ENCODE data around the gene TCF4. TPM values are rescaled to one million over a fixed set of nuclear protein-coding genes. Genes with fewer than 3 reads are reported as not detected.

Gene TCF4
- total and polyA plus RNA-seq, 2 donors (not counting 1 experiment from before 2014, with no cell fraction given): 68.5 to 353 TPM

DNA sequence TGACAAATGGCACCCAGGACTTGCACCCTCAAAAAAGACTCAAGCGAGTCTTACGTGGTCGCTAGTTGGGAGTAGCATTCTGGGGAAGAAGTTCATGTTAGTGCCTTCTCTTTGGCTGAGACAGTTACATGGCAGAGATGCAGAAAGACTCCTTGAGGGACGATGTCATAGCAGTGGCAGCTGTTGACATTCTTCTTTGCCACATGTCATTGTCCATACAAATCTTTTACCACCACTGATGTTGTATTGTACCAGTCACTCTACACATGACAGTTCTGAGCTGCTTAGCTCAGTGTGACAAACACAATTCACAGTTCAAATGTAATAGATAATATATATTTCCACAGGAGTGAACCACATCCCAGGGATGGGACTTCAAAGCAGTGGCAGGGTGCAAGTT lies 197.1 kb downstream of the TCF4 start:
- TF ChIP-seq, protein P1, sequence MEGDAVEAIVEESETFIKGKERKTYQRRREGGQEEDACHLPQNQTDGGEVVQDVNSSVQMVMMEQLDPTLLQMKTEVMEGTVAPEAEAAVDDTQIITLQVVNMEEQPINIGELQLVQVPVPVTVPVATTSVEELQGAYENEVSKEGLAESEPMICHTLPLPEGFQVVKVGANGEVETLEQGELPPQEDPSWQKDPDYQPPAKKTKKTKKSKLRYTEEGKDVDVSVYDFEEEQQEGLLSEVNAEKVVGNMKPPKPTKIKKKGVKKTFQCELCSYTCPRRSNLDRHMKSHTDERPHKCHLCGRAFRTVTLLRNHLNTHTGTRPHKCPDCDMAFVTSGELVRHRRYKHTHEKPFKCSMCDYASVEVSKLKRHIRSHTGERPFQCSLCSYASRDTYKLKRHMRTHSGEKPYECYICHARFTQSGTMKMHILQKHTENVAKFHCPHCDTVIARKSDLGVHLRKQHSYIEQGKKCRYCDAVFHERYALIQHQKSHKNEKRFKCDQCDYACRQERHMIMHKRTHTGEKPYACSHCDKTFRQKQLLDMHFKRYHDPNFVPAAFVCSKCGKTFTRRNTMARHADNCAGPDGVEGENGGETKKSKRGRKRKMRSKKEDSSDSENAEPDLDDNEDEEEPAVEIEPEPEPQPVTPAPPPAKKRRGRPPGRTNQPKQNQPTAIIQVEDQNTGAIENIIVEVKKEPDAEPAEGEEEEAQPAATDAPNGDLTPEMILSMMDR (IDR thresholded peaks at IDR 0.05): no peak
- TF ChIP-seq EZH2 (IDR thresholded peaks at IDR 0.05; ENCODE audit: borderline replicate concordance, insufficient read depth, low read depth, low read length, poor library complexity, severe bottlenecking): no peak
- Mint-ChIP-seq H3K27ac (no peak overlapping the region), H3K9me3 (ENCODE audit: insufficient read depth) (no peaks in the 10 kb centered on the region), H3K4me3 (no peak overlapping the region), H3K27me3 (no peaks in the 10 kb centered on the region), H3K4me1 (peaks cover 3% of the 10 kb centered on the region)
- Histone ChIP-seq H3K4me2 (replicated peaks; ENCODE audit: low read depth, low read length, poor library complexity, severe bottlenecking) (no peak overlapping the region), H3K9ac (ENCODE audit: low read length) (no peak overlapping the region), H3K27me3 (replicated peaks in 1 of 4; ENCODE audit: control extremely low read depth in 1 of 4, control insufficient read depth in 3 of 4, insufficient read depth in 4 of 4, low read length in 3 of 4) (no peaks in the 10 kb centered on the region), H3K27ac (ENCODE audit: low read length in 2 of 2) (no peak overlapping the region), H3K4me3 (ENCODE audit: control extremely low read depth in 1 of 5, extremely low read depth in 1 of 5, insufficient read depth in 1 of 5, low read depth in 2 of 5, low read length in 4 of 5) (no peak overlapping the region), H3K79me2 (ENCODE audit: control insufficient read depth, insufficient read depth, low read length) (no peaks in the 10 kb centered on the region), H2AFZ (ENCODE audit: insufficient read depth, low read depth, low read length, poor library complexity, severe bottlenecking) (no peak overlapping the region), H3K4me1 (ENCODE audit: control insufficient read depth in 2 of 2, insufficient read depth in 2 of 2, low read length in 2 of 2) (no peaks in the 10 kb centered on the region), H4K20me1 (ENCODE audit: control insufficient read depth, insufficient read depth, low read length, poor library complexity, severe bottlenecking) (no peaks in the 10 kb centered on the region), H3K36me3 (replicated peaks in 1 of 2; ENCODE audit: control extremely low read depth in 1 of 2, control insufficient read depth in 1 of 2, extremely low read depth in 1 of 2, insufficient read depth in 2 of 2, low read length in 1 of 2) (no peaks in the 10 kb centered on the region), H3K9me3 (ENCODE audit: control extremely low read depth in 1 of 3, control insufficient read depth in 2 of 3, insufficient read depth in 1 of 3, low read length in 2 of 3) (peaks cover 0 to 2% (median 0%) of the 10 kb centered on the region in 3 donors)
- DNase-seq (no peak), ATAC-seq (ENCODE audit: low read depth) (no peak)
- WGBS (ENCODE audit: insufficient coverage): 95% methylated on average over 4 of the region's 4 CpGs
- ChIA-PET POLR2A (no interaction called here), CTCF (no interaction called here)
- intact Hi-C loops (cut with micrococcal nuclease): no loop called here

DNA sequence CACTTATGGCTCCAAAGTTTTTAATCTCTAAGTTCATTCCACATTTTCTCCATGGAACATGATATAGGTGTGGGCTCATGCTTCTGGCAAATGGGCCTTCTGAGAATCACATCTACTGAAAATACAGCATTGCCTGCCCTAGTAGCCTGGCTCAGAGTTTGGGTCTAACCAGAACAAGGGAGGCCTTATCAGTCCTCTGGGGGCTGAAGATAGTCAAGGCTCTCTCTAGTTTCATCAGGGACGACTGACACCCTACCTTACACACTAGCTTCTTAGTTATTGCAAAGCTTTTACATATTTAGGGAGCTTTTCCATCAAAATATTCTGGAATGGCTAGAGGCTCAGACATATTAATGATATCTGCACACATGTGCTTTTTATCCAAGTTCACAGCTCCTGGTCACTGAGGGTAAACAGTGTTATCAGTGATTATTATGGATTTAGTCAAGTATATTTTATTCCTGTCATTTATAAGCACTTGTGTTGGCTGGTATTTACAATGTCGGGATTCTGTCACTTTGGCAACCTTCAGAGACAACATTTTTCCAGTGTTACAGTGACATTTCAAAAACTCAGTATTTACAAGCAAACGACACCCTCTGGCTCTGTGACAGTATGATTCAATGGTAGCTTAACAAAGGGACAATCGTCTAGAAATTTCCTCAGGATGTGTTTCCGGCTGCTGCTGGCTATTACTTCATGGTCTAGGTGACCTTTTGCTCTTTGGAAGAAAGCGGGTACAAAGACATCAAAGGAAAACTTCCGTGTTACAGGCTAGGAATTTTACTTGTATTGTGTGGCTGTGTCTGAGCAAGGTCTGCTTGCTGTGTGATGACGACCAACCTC lies 200.6 kb downstream of the TCF4 start:
- TF ChIP-seq, protein P1 (IDR thresholded peaks at IDR 0.05): no peak
- TF ChIP-seq EZH2 (IDR thresholded peaks at IDR 0.05; ENCODE audit: borderline replicate concordance, insufficient read depth, low read depth, low read length, poor library complexity, severe bottlenecking): no peak
- no peak for ATAC-seq (ENCODE audit: low read depth)
- Histone ChIP-seq H2AFZ (ENCODE audit: insufficient read depth, low read depth, low read length, poor library complexity, severe bottlenecking) (no peak overlapping the region), H3K9ac (ENCODE audit: low read length) (no peak overlapping the region), H3K4me3 (ENCODE audit: control extremely low read depth in 1 of 5, extremely low read depth in 1 of 5, insufficient read depth in 1 of 5, low read depth in 2 of 5, low read length in 4 of 5) (no peak overlapping the region), H3K27me3 (replicated peaks in 1 of 4; ENCODE audit: control extremely low read depth in 1 of 4, control insufficient read depth in 3 of 4, insufficient read depth in 4 of 4, low read length in 3 of 4) (no peaks in the 10 kb centered on the region), H3K4me1 (ENCODE audit: control insufficient read depth in 2 of 2, insufficient read depth in 2 of 2, low read length in 2 of 2) (peaks cover 21 to 25% of the 10 kb centered on the region in 2 donors), H3K9me3 (ENCODE audit: control extremely low read depth in 1 of 3, control insufficient read depth in 2 of 3, insufficient read depth in 1 of 3, low read length in 2 of 3) (peaks cover 0 to 8% (median 3%) of the 10 kb centered on the region in 3 donors), H4K20me1 (ENCODE audit: control insufficient read depth, insufficient read depth, low read length, poor library complexity, severe bottlenecking) (no peaks in the 10 kb centered on the region), H3K79me2 (ENCODE audit: control insufficient read depth, insufficient read depth, low read length) (no peaks in the 10 kb centered on the region), H3K4me2 (replicated peaks; ENCODE audit: low read depth, low read length, poor library complexity, severe bottlenecking) (no peak overlapping the region), H3K27ac (ENCODE audit: low read length in 2 of 2) (no peak overlapping the region), H3K36me3 (replicated peaks in 1 of 2; ENCODE audit: control extremely low read depth in 1 of 2, control insufficient read depth in 1 of 2, extremely low read depth in 1 of 2, insufficient read depth in 2 of 2, low read length in 1 of 2) (no peaks in the 10 kb centered on the region)
- ChIA-PET CTCF (interaction anchor here (1.2 kb wide), 1 partner anchor 9 kb away, joined by 3 read pairs; no protein-coding TSS in a partner anchor), POLR2A (no interaction called here)
- DNase-seq: no peak
- no peaks in the 10 kb centered on the region for H3K27me3 Mint-ChIP-seq
- intact Hi-C loops (cut with micrococcal nuclease): no loop called here
- no peak overlapping the region for H3K4me3 Mint-ChIP-seq
- peaks cover 34% of the 10 kb centered on the region for H3K4me1 Mint-ChIP-seq
- peaks cover 2% of the 10 kb centered on the region for H3K9me3 Mint-ChIP-seq (ENCODE audit: insufficient read depth)
- WGBS (ENCODE audit: insufficient coverage): 100% methylated on average over 2 of the region's 8 CpGs
- H3K27ac Mint-ChIP-seq: peak overlapping the region; percentile 0

All from B cell (primary cell).